ENCODE data around the gene MEIS2. TPM values are rescaled to one million over a fixed set of nuclear protein-coding genes. Genes with fewer than 3 reads are reported as not detected.

MEIS2 gene
- total RNA-seq, 2 donors from 2014 or later: 7.1 to 9.7 TPM

DNA sequence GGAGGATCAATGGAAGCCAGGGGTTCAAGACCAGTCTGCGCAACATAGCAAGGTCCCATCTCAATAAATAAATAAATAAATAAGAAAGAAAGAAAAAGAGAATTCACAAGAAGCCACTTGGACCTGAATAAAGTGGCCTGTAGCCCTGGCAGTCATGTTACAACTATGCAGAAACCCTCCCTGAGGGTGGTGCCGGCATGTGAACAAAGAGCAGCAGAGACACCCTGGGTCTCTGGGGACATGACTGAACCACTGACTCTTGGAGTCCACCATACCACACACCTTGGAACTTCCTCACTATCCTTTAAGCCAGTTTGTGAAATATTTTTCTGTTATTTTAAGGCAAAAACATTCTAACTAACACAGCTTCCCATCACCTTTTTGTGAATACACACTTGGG is 93.0 kb downstream of the MEIS2 start:
- Mint-ChIP-seq H3K36me3 (ENCODE audit: low read depth) (no peaks in the 10 kb centered on the region), H3K4me3 (no peak overlapping the region), H3K4me1 (peaks cover 11% of the 10 kb centered on the region), H3K9me3 (no peaks in the 10 kb centered on the region), H3K27me3 (ENCODE audit: insufficient read depth) (no peaks in the 10 kb centered on the region), H3K27ac (no peak overlapping the region)
- H3K9ac ChIP-seq (ENCODE audit: extremely low read depth, low read length, poor library complexity, severe bottlenecking): no peak overlapping the region
- peaks cover 7% of the 10 kb centered on the region for H3K4me1 ChIP-seq (ENCODE audit: control insufficient read depth, insufficient read depth, low read length)
- H3K9me3 ChIP-seq (ENCODE audit: control insufficient read depth, low read length): peaks cover 7% of the 10 kb centered on the region
- H3K4me3 ChIP-seq (ENCODE audit: low read length): no peak overlapping the region
- H3K27ac ChIP-seq (ENCODE audit: low read depth, low read length): no peak overlapping the region
- DNase-seq: no peak
- WGBS, 2 experiments (ENCODE audit: insufficient coverage in 1 of 2, insufficient read length in 1 of 2): 100% methylated on average over 2 of the region's 2 CpGs; no CpG with 5 or more reads in 1 of the 2 experiments
- TF ChIP-seq, protein P1, sequence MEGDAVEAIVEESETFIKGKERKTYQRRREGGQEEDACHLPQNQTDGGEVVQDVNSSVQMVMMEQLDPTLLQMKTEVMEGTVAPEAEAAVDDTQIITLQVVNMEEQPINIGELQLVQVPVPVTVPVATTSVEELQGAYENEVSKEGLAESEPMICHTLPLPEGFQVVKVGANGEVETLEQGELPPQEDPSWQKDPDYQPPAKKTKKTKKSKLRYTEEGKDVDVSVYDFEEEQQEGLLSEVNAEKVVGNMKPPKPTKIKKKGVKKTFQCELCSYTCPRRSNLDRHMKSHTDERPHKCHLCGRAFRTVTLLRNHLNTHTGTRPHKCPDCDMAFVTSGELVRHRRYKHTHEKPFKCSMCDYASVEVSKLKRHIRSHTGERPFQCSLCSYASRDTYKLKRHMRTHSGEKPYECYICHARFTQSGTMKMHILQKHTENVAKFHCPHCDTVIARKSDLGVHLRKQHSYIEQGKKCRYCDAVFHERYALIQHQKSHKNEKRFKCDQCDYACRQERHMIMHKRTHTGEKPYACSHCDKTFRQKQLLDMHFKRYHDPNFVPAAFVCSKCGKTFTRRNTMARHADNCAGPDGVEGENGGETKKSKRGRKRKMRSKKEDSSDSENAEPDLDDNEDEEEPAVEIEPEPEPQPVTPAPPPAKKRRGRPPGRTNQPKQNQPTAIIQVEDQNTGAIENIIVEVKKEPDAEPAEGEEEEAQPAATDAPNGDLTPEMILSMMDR (conservative IDR thresholded peaks at IDR 0.05): no peak
- no peaks in the 10 kb centered on the region for H3K27me3 ChIP-seq (ENCODE audit: control insufficient read depth, insufficient read depth, low read length, poor library complexity, severe bottlenecking)
- H3K36me3 ChIP-seq (ENCODE audit: control insufficient read depth, insufficient read depth, low read length): no peaks in the 10 kb centered on the region

DNA sequence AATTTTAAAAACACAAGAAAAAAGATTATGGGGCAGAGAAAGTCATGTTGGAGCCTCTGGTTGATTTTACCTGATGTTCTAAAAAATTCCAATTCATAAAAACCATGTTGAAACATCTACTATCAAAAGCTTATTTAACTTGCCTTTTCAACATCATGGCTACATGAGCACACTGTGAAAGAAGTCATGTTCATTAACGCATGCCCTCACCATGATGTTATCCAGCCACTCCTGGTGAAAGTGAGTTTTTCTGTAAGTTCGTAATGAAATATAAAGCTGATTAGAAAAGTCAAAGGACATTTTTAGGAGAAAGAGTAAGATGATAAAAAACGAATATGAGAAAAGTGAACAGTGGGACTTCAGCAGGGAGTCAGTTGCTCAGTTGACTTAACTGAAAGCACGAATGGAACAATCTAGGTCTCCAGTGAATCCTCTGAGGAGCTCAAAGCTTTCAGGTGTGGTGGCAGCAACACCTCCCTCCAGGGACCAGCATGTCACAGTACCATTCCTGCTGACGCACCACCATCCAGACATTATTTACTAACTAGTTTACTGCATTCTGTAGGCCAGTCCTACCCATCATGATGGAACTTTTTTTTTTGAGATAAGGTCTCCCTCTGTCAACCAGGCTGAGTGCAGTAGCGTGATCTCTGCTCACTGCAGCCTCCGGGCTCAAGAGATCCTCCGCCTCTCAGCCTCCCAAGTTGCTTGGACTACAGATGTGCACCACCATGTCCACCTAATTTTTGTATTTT is 95.2 kb downstream of the MEIS2 start:
- Histone ChIP-seq H3K9me3 (ENCODE audit: control insufficient read depth, low read length) (peaks cover 7% of the 10 kb centered on the region), H3K4me3 (ENCODE audit: low read length) (no peak overlapping the region), H3K36me3 (ENCODE audit: control insufficient read depth, insufficient read depth, low read length) (no peaks in the 10 kb centered on the region), H3K27me3 (ENCODE audit: control insufficient read depth, insufficient read depth, low read length, poor library complexity, severe bottlenecking) (no peaks in the 10 kb centered on the region), H3K27ac (ENCODE audit: low read depth, low read length) (no peak overlapping the region), H3K4me1 (ENCODE audit: control insufficient read depth, insufficient read depth, low read length) (peaks cover 9% of the 10 kb centered on the region), H3K9ac (ENCODE audit: extremely low read depth, low read length, poor library complexity, severe bottlenecking) (no peak overlapping the region)
- Mint-ChIP-seq H3K4me1 (peaks cover 20% of the 10 kb centered on the region), H3K4me3 (no peak overlapping the region), H3K27ac (no peak overlapping the region), H3K36me3 (ENCODE audit: low read depth) (no peaks in the 10 kb centered on the region), H3K27me3 (ENCODE audit: insufficient read depth) (no peaks in the 10 kb centered on the region), H3K9me3 (no peaks in the 10 kb centered on the region)
- DNase-seq: no peak
- WGBS, 2 experiments (ENCODE audit: insufficient coverage in 1 of 2, insufficient read length in 1 of 2): 83 to 88% methylated on average over 7 to 8 of the region's 8 CpGs
- TF ChIP-seq, protein P1 (conservative IDR thresholded peaks at IDR 0.05): no peak

DNA sequence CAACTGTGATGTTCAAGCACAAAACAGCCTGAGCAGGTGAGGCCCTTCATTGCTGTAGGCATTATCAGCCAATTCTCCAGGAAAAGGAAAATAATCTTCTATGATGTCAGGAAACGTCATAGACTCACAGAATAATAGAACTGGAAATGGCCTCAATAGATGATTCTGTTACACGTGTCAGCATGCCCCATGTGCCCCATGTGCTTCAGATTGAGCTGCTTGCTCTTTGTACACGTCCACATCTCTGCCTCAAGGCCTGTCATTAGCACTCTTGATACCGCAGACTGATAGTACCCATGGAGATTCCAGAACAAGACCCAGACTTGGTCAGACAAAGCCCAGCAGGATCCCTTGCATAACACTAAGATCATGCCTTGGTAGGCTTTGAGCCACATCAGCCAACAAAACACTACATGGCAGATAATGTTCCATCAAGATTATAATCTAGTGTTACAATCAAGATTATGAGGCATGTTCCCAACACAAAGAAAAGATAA is 95.9 kb downstream of the MEIS2 start:
- Mint-ChIP-seq H3K4me1 (peaks cover 18% of the 10 kb centered on the region), H3K4me3 (no peak overlapping the region), H3K36me3 (ENCODE audit: low read depth) (no peaks in the 10 kb centered on the region), H3K27ac (no peak overlapping the region), H3K27me3 (ENCODE audit: insufficient read depth) (no peaks in the 10 kb centered on the region), H3K9me3 (no peaks in the 10 kb centered on the region)
- no peaks in the 10 kb centered on the region for H3K36me3 ChIP-seq (ENCODE audit: control insufficient read depth, insufficient read depth, low read length)
- TF ChIP-seq, protein P1 (conservative IDR thresholded peaks at IDR 0.05): no peak
- peaks cover 9% of the 10 kb centered on the region for H3K4me1 ChIP-seq (ENCODE audit: control insufficient read depth, insufficient read depth, low read length)
- no peak overlapping the region for H3K27ac ChIP-seq (ENCODE audit: low read depth, low read length)
- no peak overlapping the region for H3K9ac ChIP-seq (ENCODE audit: extremely low read depth, low read length, poor library complexity, severe bottlenecking)
- 92 to 95% methylated on average over 4 of the region's 4 CpGs for WGBS, 2 experiments (ENCODE audit: insufficient coverage in 1 of 2, insufficient read length in 1 of 2)
- no peaks in the 10 kb centered on the region for H3K27me3 ChIP-seq (ENCODE audit: control insufficient read depth, insufficient read depth, low read length, poor library complexity, severe bottlenecking)
- H3K4me3 ChIP-seq (ENCODE audit: low read length): no peak overlapping the region
- H3K9me3 ChIP-seq (ENCODE audit: control insufficient read depth, low read length): peaks cover 7% of the 10 kb centered on the region
- no peak for DNase-seq
